GM12878 (cell line): ENCODE results near the gene TMEM263. TPM values are rescaled to one million over a fixed set of nuclear protein-coding genes. Genes with fewer than 3 reads are reported as not detected.
A peak's percentile ranks its signal among the peaks of the same experiment; 100 is the strongest.

ENCODE experiments used
- ATAC-seq: fragments of 200-7000 bp; cut with Tn5 transposase; 3 replicates; pipeline ENCODE4 v1.9.1; 2020; ENCODE audit warnings: mild to moderate bottlenecking, moderate library complexity
- BruUV-seq: library from RNA; stranded (reverse); fragments of 400-500 nt; replicated peaks from 2 replicates; lab custom pipeline; 2021; lab: Mats Ljungman, UMichigan
- CTCF ChIA-PET: fragments of 300-600 bp; sonication (Branson Sonifier 250); formaldehyde crosslinking; extraction: SDS; loops from one replicate; lab custom pipeline; 2021; ENCODE audit warnings: inconsistent platforms; lab: Yijun Ruan, JAX
- POLR2A ChIA-PET: fragments of 350-600 bp; formaldehyde crosslinking; extraction: SDS; loops from one replicate; lab custom pipeline; 2021; ENCODE audit warnings: inconsistent platforms; lab: Charles Lee
- RAD21 ChIA-PET: fragments of 300-600 bp; sonication (Branson Sonifier 250); formaldehyde crosslinking; loops from one replicate; lab custom pipeline; 2023; ENCODE audit warnings: antibody characterized with exemption; ENCODE audit not compliant: unreplicated experiment; lab: Charles Lee
- SMC1A ChIA-PET: fragments of 300-600 bp; sonication (Branson Sonifier 250); formaldehyde crosslinking; loops from one replicate; lab custom pipeline; 2023; ENCODE audit not compliant: unreplicated experiment, uncharacterized antibody; lab: Charles Lee
- DNase-seq: peaks from one replicate; pipeline ENCODE4 v3.0.0-alpha.2; 2011; ENCODE audit warnings: low read depth, low spot score
- FAIRE-seq: peaks from 3 replicates; lab custom pipeline; 2011; peaks lifted over from hg19 to GRCh38; lab: Jason Lieb, UNC
- H2AFZ ChIP-seq: 2 replicates; pipeline ENCODE4 v1.6.0; 2011; ENCODE audit warnings: low read depth, low read length, control low read depth; ENCODE audit not compliant: control insufficient read depth
- H3K27ac ChIP-seq: 2 replicates; pipeline ENCODE4 v1.5.1; 2011; ENCODE audit warnings: control low read depth; ENCODE audit not compliant: control insufficient read depth, insufficient read depth
- H3K27me3 ChIP-seq, 2 experiments: replicated peaks in 1 of 2; 2 replicates each; pipeline versions ENCODE4 v1.6.0 to v1.6.1; 2011; ENCODE audit warnings: low read length in 1 of 2; ENCODE audit not compliant: control insufficient read depth in 2 of 2, insufficient read depth in 2 of 2
- H3K36me3 ChIP-seq, 2 experiments: 2 replicates each; pipeline ENCODE4 v1.5.1; 2011; ENCODE audit warnings: low read length in 1 of 2; ENCODE audit not compliant: control insufficient read depth in 2 of 2, insufficient read depth in 2 of 2
- H3K4me1 ChIP-seq: 2 replicates; pipeline ENCODE4 v1.6.1; 2011; ENCODE audit warnings: mild to moderate bottlenecking, low read length, moderate library complexity, mixed read lengths; ENCODE audit not compliant: control insufficient read depth, insufficient read depth
- H3K4me2 ChIP-seq: 2 replicates; pipeline ENCODE4 v1.6.0; 2011; ENCODE audit warnings: control low read depth; ENCODE audit not compliant: control insufficient read depth, insufficient read depth
- H3K4me3 ChIP-seq: fragments of 200-600 bp; sonication (generic); 2 replicates; pipeline ENCODE4 v1.5.1; 2016
- H3K79me2 ChIP-seq: 2 replicates; pipeline ENCODE4 v1.6.0; 2011; ENCODE audit warnings: low read length; ENCODE audit not compliant: control insufficient read depth, insufficient read depth
- H3K9ac ChIP-seq: 2 replicates; pipeline ENCODE4 v1.8.0; 2011; ENCODE audit warnings: low read length, control low read depth, mixed read lengths; ENCODE audit not compliant: control insufficient read depth, insufficient read depth
- H3K9me3 ChIP-seq: replicated peaks from 3 replicates; pipeline ENCODE4 v1.5.1; 2011; ENCODE audit warnings: mild to moderate bottlenecking, low read length; ENCODE audit not compliant: control insufficient read depth, insufficient read depth
- H4K20me1 ChIP-seq: 2 replicates; pipeline ENCODE4 v1.6.0; 2011; ENCODE audit not compliant: control insufficient read depth, insufficient read depth
- BCL3 ChIP-seq: IDR thresholded peaks from 2 replicates; pipeline ENCODE4 v1.6.1; 2011; ENCODE audit warnings: borderline replicate concordance, low read depth, mild to moderate bottlenecking, moderate library complexity, low read length; ENCODE audit not compliant: insufficient read depth, poor library complexity, severe bottlenecking
- CEBPB ChIP-seq, 2 experiments: fragments of 150-350 bp in 1 of 2; IDR thresholded peaks; 2 replicates each; pipeline ENCODE4 v1.6.1; 2012 to 2014; ENCODE audit warnings: low read depth in 2 of 2, low read length in 2 of 2, borderline replicate concordance in 1 of 2, inconsistent platforms in 1 of 2
- CHD2 ChIP-seq: IDR thresholded peaks from 2 replicates; pipeline ENCODE4 v1.6.1; 2011; ENCODE audit warnings: low read depth, low read length, improper control_type of control experiment, borderline replicate concordance
- HDGF ChIP-seq: fragments of 450-650 bp; IDR thresholded peaks from 2 replicates; pipeline ENCODE4 v1.6.1; 2016; ENCODE audit warnings: antibody characterized with exemption
- KDM1A ChIP-seq: fragments of 200-600 bp; sonication (generic); IDR thresholded peaks from 2 replicates; pipeline ENCODE4 v1.6.1; 2016; ENCODE audit warnings: borderline replicate concordance
- PAX8 ChIP-seq: fragments of 450-650 bp; IDR thresholded peaks from 2 replicates; pipeline ENCODE4 v1.6.1; 2017; ENCODE audit warnings: mild to moderate bottlenecking, moderate library complexity
- POU2F2 ChIP-seq: IDR thresholded peaks from 3 replicates; pipeline ENCODE4 v1.6.1; 2011; ENCODE audit warnings: low read depth, mild to moderate bottlenecking, low read length, borderline replicate concordance
- RELA ChIP-seq: fragments of 450-650 bp; IDR thresholded peaks from 2 replicates; pipeline ENCODE4 v1.8.0; 2014; ENCODE audit warnings: borderline replicate concordance; ENCODE audit not compliant: partially characterized antibody
- SUZ12 ChIP-seq: fragments of 200-600 bp; sonication (generic); IDR thresholded peaks from one replicate; pipeline ENCODE4 v1.6.1; 2018; ENCODE audit warnings: antibody characterized with exemption, mild to moderate bottlenecking; ENCODE audit not compliant: unreplicated experiment
- TCF3 ChIP-seq: IDR thresholded peaks from 2 replicates; pipeline ENCODE4 v1.6.1; 2012; ENCODE audit warnings: low read depth, mild to moderate bottlenecking, low read length, borderline replicate concordance; ENCODE audit not compliant: insufficient read depth
- YBX1 ChIP-seq: fragments of 450-650 bp; IDR thresholded peaks from 2 replicates; pipeline ENCODE4 v1.6.1; 2016; ENCODE audit warnings: antibody characterized with exemption
- ZBTB33 ChIP-seq: fragments of 450-650 bp; IDR thresholded peaks from 2 replicates; pipeline ENCODE4 v1.6.1; 2017; ENCODE audit warnings: mild to moderate bottlenecking
- ZNF207 ChIP-seq: fragments of 450-650 bp; IDR thresholded peaks from 2 replicates; pipeline ENCODE4 v1.6.1; 2014; ENCODE audit warnings: antibody characterized with exemption, mild to moderate bottlenecking, borderline replicate concordance
- WGBS: methylation state at CpG from one replicate; pipeline ENCODE4 v1.1.6; 2016; ENCODE audit warnings: low lambda C conversion rate; ENCODE audit not compliant: insufficient replicate concordance, insufficient coverage; ENCODE audit errors: missing lambda C conversion rate; 5-methylcytosine and 5-hydroxymethylcytosine counted together
- in situ Hi-C: fragments of 300-500 bp; cut with MboI; formaldehyde crosslinking; loops from 9 replicates; pipeline ENCODE4 v1.14.3; 2018; ENCODE audit warnings: mixed read lengths
- intact Hi-C: fragments of 100-400 bp; cut with micrococcal nuclease; formaldehyde crosslinking; loops from one replicate; pipeline ENCODE4 v1.14.2; 2022; ENCODE audit not compliant: unreplicated experiment
- polyA plus RNA-seq, 11 experiments: library from polyadenylated mRNA; depleted of rRNA in 4 of 11; unstranded in 6 of 11; stranded (reverse) in 5 of 11; fragments of >200 nt; fragmentation: Nextera tagmentation in 4 of 11; fragmentation: Illumina TruSeq in 1 of 11; extraction: Ambion mirVana in 4 of 11; extraction: Trizol in 1 of 11; gene quantifications; 1 replicate in 1 of 11; 2 replicates in 10 of 11; pipeline versions ENCODE4 v1.2.1 to v1.2.3, GENCODE V29; 2011 to 2016; ENCODE audit warnings: inconsistent platforms in 2 of 11, missing spikeins in 2 of 11, low read depth in 1 of 11
- total RNA-seq, 4 experiments: library from RNA; depleted of rRNA in 3 of 4; stranded (reverse); fragments of >200 nt in 3 of 4; fragmentation: Illumina TruSeq in 1 of 4; extraction: Trizol in 1 of 4; gene quantifications; 2 replicates each; pipeline versions ENCODE4 v1.2.1 to v1.2.3, GENCODE V29; 2013 to 2021

Gene TMEM263
- total and polyA plus RNA-seq, 10 of the 15 experiments (the other 5 are each of a cell fraction or from before 2014, with no cell fraction given): 15.4 to 41.3 (median 27.6) TPM

- no peaks in the 10 kb centered on the region for H3K79me2 ChIP-seq
- no peaks in the 10 kb centered on the region for H3K9me3 ChIP-seq
- no peak overlapping the region for H3K27ac ChIP-seq
- H4K20me1 ChIP-seq: no peaks in the 10 kb centered on the region
- H3K9ac ChIP-seq: no peak overlapping the region
- FAIRE-seq (peak; percentile 41), ATAC-seq (peak; percentile 55), DNase-seq (no peak)
- BruUV-seq: no TSS peak
- ChIA-PET SMC1A (interaction anchor here (0.6 to 1.8 kb wide), 2 partner anchors 91 to 244 kb away, joined by 3 to 4 read pairs; no protein-coding TSS in a partner anchor), CTCF (interaction anchor here (0.6 to 1.5 kb wide), 2 partner anchors 172 to 655 kb away, joined by 3 to 4 read pairs; no protein-coding TSS in a partner anchor), RAD21 (interaction anchor here (0.8 kb wide), 1 partner anchor 92 kb away, joined by 4 read pairs; no protein-coding TSS in a partner anchor), POLR2A (no interaction called here)
- no peak overlapping the region for H3K4me2 ChIP-seq
- H3K27me3 ChIP-seq: no peaks in the 10 kb centered on the region
- peaks cover 7% of the 10 kb centered on the region for H3K4me1 ChIP-seq
- intact Hi-C loops (no loop called here), in situ Hi-C loops (no loop called here)
- H3K4me3 ChIP-seq: no peak overlapping the region
- TF ChIP-seq SUZ12 (no peak), POU2F2 (no peak), BCL3 (no peak), TCF3 (no peak)
- H3K36me3 ChIP-seq: no peaks in the 10 kb centered on the region
- WGBS: 91% methylated on average over 2 of the region's 3 CpGs
- no peak overlapping the region for H2AFZ ChIP-seq
Observed at GRCh38 chr12:107014055-107014454, 58.3 kb downstream of the TMEM263 start.

GRCh38 chr12:107017042-107017441, 61.3 kb downstream of the TMEM263 start:
- Histone ChIP-seq H3K9me3 (no peaks in the 10 kb centered on the region), H3K9ac (no peak overlapping the region), H3K27ac (no peak overlapping the region), H4K20me1 (no peaks in the 10 kb centered on the region), H3K4me3 (no peak overlapping the region), H3K36me3 (no peaks in the 10 kb centered on the region), H3K79me2 (no peaks in the 10 kb centered on the region), H3K4me1 (no peaks in the 10 kb centered on the region), H3K27me3 (no peaks in the 10 kb centered on the region), H2AFZ (no peak overlapping the region), H3K4me2 (no peak overlapping the region)
- ChIA-PET RAD21 (no interaction called here), SMC1A (interaction anchor here (1.2 kb wide), 1 partner anchor 19 kb away, joined by 3 read pairs; no protein-coding TSS in a partner anchor), POLR2A (no interaction called here), CTCF (no interaction called here)
- WGBS: 73% methylated on average over 4 of the region's 4 CpGs
- ATAC-seq (no peak), DNase-seq (no peak), FAIRE-seq (no peak)
- BruUV-seq: no TSS peak
- intact Hi-C loops (no loop called here), in situ Hi-C loops (no loop called here)
- TF ChIP-seq ZNF207: no peak
- no peak for TF ChIP-seq HDGF
- no peak for TF ChIP-seq KDM1A
- TF ChIP-seq ZBTB33: no peak
- TF ChIP-seq CEBPB (IDR thresholded peaks at IDR 0.05; ENCODE audit: borderline replicate concordance in 1 of 2, low read depth in 2 of 2, low read length in 2 of 2): no peak
- no peak for TF ChIP-seq CHD2
- no peak for TF ChIP-seq RELA
- no peak for TF ChIP-seq YBX1
- TF ChIP-seq PAX8: no peak
